ENCODE measurements around the gene KCNH2. TPM values are rescaled to one million over a fixed set of nuclear protein-coding genes. Genes with fewer than 3 reads are reported as not detected.
A peak's percentile ranks its signal among the peaks of the same experiment; 100 is the strongest.

The KCNH2 gene
- total and polyA plus RNA-seq, 2 of the 13 experiments (the other 11 are each of a cell fraction or from before 2014, with no cell fraction given): 0.09 to 0.11 TPM

DNA sequence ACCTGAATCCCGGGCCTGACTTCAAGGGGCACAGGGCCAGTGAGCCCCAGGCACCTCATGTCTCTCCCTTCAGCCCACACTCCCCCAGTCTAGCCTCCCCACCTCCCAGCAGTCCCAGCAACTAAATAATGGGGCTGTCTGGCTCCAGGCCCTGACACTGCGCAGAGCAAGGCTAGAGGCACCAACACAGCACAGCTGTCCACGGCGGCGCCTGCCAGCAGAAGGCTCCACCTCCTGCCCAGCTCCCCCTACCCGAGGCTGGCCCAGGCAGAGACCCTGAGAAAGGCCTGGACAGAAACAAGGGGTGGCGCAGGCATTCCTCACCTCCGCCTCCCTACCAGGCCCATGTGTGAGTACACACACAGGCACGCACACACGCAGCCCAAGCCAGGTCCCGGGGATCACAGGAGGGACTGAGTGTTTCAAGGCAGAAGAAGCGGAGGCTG is 6.1 kb downstream of the KCNH2 start (continued):
- TF ChIP-seq, protein P1, sequence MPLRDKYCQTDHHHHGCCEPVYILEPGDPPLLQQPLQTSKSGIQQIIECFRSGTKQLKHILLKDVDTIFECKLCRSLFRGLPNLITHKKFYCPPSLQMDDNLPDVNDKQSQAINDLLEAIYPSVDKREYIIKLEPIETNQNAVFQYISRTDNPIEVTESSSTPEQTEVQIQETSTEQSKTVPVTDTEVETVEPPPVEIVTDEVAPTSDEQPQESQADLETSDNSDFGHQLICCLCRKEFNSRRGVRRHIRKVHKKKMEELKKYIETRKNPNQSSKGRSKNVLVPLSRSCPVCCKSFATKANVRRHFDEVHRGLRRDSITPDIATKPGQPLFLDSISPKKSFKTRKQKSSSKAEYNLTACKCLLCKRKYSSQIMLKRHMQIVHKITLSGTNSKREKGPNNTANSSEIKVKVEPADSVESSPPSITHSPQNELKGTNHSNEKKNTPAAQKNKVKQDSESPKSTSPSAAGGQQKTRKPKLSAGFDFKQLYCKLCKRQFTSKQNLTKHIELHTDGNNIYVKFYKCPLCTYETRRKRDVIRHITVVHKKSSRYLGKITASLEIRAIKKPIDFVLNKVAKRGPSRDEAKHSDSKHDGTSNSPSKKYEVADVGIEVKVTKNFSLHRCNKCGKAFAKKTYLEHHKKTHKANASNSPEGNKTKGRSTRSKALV (CRISPR knock-in tag; IDR thresholded peaks at IDR 0.05): no peak
- TF ChIP-seq AKAP8 (CRISPR knock-in tag; IDR thresholded peaks at IDR 0.05) (no peak), ZNF674 (CRISPR knock-in tag; IDR thresholded peaks at IDR 0.05; ENCODE audit: low read depth) (no peak), NFATC3 (CRISPR knock-in tag; IDR thresholded peaks at IDR 0.05) (no peak)

DNA sequence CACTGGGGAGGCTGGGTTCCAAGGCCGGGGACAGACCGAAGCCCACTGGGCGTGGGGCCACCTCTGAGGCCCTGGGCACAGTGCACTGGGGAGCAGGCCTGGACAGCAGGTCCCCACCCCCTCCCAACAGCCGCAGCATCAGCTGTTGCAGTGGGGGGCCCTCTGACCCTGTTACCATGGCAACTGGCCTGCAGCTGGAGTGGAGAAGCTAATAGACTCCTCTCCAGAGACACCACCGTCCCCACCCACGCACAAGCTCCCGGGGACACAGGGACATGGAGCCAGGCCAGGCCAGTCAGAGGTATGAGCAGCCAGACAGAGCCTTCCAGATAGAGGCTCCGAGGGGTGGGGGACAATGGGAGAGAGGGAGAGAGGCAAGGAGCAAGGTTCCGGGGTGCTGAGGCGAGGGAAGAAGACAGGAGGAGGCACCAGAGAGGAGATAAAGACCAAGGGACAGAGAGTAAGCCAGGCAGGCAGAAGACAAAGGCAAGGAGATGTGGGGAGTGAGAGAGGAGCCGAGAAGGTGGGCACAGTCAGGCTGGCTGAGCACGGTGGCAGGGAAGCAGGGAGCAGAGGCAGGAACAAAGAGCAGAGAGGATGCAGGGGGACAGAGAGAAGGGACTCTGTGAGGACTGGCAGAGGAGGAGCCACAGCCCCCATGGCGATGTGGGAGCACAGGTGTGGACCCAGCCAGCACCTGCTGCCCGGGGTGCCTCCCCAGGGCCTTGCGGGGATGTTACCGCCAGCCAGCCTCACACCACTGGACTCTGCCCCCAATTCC is 6.7 kb downstream of the KCNH2 start:
- TF ChIP-seq ZNF605 (CRISPR knock-in tag; IDR thresholded peaks at IDR 0.05): no peak
- TF ChIP-seq MIXL1 (CRISPR knock-in tag; IDR thresholded peaks at IDR 0.05): no peak
- TF ChIP-seq ZNF839 (CRISPR knock-in tag; IDR thresholded peaks at IDR 0.05; ENCODE audit: borderline replicate concordance): no peak
- no peak for TF ChIP-seq REXO4 (CRISPR knock-in tag; IDR thresholded peaks at IDR 0.05; ENCODE audit: borderline replicate concordance)
- peak; percentile 61; the same call in 1 of the 2 replicates for TF ChIP-seq RFX1 (IDR thresholded peaks at IDR 0.05)
- H3K79me2 ChIP-seq (ENCODE audit: insufficient read depth, low read length): no peaks in the 10 kb centered on the region
- H3K4me3 ChIP-seq (replicated peaks in 1 of 3; ENCODE audit: insufficient read depth in 1 of 3, low read depth in 2 of 3, low read length in 3 of 3): no peak overlapping the region
- ATAC-seq (no peak), DNase-seq (ENCODE audit: low spot score) (no peak), FAIRE-seq (no peak)
- no peaks in the 10 kb centered on the region for H3K9me3 ChIP-seq (ENCODE audit: low read length)
- ChIA-PET CTCF (ENCODE audit: low intra/inter-chr PET ratio, low total read pairs) (no interaction called here), POLR2A (no interaction called here)
- no peak overlapping the region for H3K9ac ChIP-seq (ENCODE audit: insufficient read depth, low read depth, low read length)
- H3K27me3 ChIP-seq (ENCODE audit: control insufficient read depth in 1 of 2, insufficient read depth in 2 of 2, low read length in 2 of 2): peaks cover 25 to 89% of the 10 kb centered on the region in 2 experiments
- intact Hi-C loops (cut with micrococcal nuclease; ENCODE audit: unreplicated experiment) (no loop called here), in situ Hi-C loops (cut with HindIII; ENCODE audit: extremely low pct_ligation_motif_present, low pct_unique_long_range_greater_than_20kb) (no loop called here)
- H3K27ac ChIP-seq (ENCODE audit: extremely low read length, insufficient read depth, low read length): no peak overlapping the region
- H3K4me1 ChIP-seq (ENCODE audit: insufficient read depth, low read length): peaks cover 18% of the 10 kb centered on the region
- peaks cover 5% of the 10 kb centered on the region; the same call in 1 of the 2 replicates for H4K20me1 ChIP-seq (ENCODE audit: insufficient read depth, low read length)
- H3K36me3 ChIP-seq (replicated peaks in 1 of 2; ENCODE audit: control insufficient read depth in 1 of 2, insufficient read depth in 2 of 2, low read length in 2 of 2): no peaks in the 10 kb centered on the region
- no TSS peak for BruUV-seq (replicated peaks)
- H2AFZ ChIP-seq (ENCODE audit: low read length): no peak overlapping the region
- 7% methylated on average over 8 of the region's 16 CpGs for WGBS (ENCODE audit: low lambda C conversion rate)
- no peak overlapping the region for H3K4me2 ChIP-seq (ENCODE audit: low read depth, low read length)

Data from HepG2 (cell line).